Astrocyte (in vitro differentiated cells and primary cell): ENCODE measurements around the gene KCNJ3.

Experiments used
- CTCF ChIP-seq: IDR thresholded peaks from 2 replicates; pipeline ENCODE4 v1.5.1; 2011; ENCODE audit warnings: low read depth, mild to moderate bottlenecking, inconsistent platforms, low read length, moderate library complexity; ENCODE audit not compliant: insufficient read depth
- EZH2 ChIP-seq: IDR thresholded peaks from 2 replicates; pipeline ENCODE4 v1.6.1; 2012; ENCODE audit warnings: mild to moderate bottlenecking, low read length, inconsistent platforms; ENCODE audit not compliant: insufficient read depth

- TF ChIP-seq CTCF (no peak), EZH2 (no peak)
Observed at GRCh38 chr2:154827286-154827685, 128.8 kb downstream of the KCNJ3 start.
